Endothelial cell of umbilical vein (primary cell): Measurements from ENCODE around the gene ARPC3.

ENCODE experiments used
- EZH2 ChIP-seq: IDR thresholded peaks from 2 replicates; pipeline ENCODE4 v1.6.1; 2012; ENCODE audit warnings: borderline replicate concordance, low read depth, mild to moderate bottlenecking, moderate library complexity, low read length, inconsistent platforms; ENCODE audit not compliant: severe bottlenecking
- FOS ChIP-seq: IDR thresholded peaks from 2 replicates; pipeline ENCODE4 v1.6.1; 2011; ENCODE audit warnings: mild to moderate bottlenecking, low read length, moderate library complexity, borderline replicate concordance; ENCODE audit not compliant: insufficient read depth
- POLR2A ChIP-seq: IDR thresholded peaks from 2 replicates; pipeline ENCODE4 v1.6.1; 2012; ENCODE audit warnings: low read depth, mild to moderate bottlenecking, control low read depth, low read length
- POLR2AphosphoS5 ChIP-seq: IDR thresholded peaks from 2 replicates; pipeline ENCODE4 v1.6.1; 2012; ENCODE audit warnings: low read depth, mild to moderate bottlenecking, control low read depth, low read length, moderate library complexity; ENCODE audit not compliant: insufficient read depth
- TF ChIP-seq, protein P1 (sequence below), 2 donors: IDR thresholded peaks; 1 replicate in 1 of 2; 2 replicates in 1 of 2; pipeline ENCODE4 v1.5.1; 2011; ENCODE audit warnings: low read length in 2 of 2, mild to moderate bottlenecking in 2 of 2, moderate library complexity in 2 of 2, control low read depth in 1 of 2, inconsistent platforms in 1 of 2, low read depth in 1 of 2; ENCODE audit not compliant: insufficient read depth in 1 of 2; ENCODE audit errors: extremely low read depth in 1 of 2

GRCh38 chr12:110468214-110469048 lies 18.3 kb upstream of the ARPC3 start, which contains the start of the genes FAM216A and GPN3:
- TF ChIP-seq POLR2A (peak; percentile 64), EZH2 (no peak), POLR2AphosphoS5 (peak; percentile 31), FOS (peak; percentile 8)
- TF ChIP-seq, protein P1, sequence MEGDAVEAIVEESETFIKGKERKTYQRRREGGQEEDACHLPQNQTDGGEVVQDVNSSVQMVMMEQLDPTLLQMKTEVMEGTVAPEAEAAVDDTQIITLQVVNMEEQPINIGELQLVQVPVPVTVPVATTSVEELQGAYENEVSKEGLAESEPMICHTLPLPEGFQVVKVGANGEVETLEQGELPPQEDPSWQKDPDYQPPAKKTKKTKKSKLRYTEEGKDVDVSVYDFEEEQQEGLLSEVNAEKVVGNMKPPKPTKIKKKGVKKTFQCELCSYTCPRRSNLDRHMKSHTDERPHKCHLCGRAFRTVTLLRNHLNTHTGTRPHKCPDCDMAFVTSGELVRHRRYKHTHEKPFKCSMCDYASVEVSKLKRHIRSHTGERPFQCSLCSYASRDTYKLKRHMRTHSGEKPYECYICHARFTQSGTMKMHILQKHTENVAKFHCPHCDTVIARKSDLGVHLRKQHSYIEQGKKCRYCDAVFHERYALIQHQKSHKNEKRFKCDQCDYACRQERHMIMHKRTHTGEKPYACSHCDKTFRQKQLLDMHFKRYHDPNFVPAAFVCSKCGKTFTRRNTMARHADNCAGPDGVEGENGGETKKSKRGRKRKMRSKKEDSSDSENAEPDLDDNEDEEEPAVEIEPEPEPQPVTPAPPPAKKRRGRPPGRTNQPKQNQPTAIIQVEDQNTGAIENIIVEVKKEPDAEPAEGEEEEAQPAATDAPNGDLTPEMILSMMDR (IDR thresholded peaks at IDR 0.05; ENCODE audit: extremely low read depth in 1 of 2, insufficient read depth in 1 of 2, low read depth in 1 of 2, low read length in 2 of 2) = no peak
